Measurements from ENCODE around the gene SERTAD1. TPM values are rescaled to one million over a fixed set of nuclear protein-coding genes. Genes with fewer than 3 reads are reported as not detected.

The SERTAD1 gene
- polyA plus RNA-seq, 3 donors = 21.0 to 55.9 (median 21.6) TPM

DNA sequence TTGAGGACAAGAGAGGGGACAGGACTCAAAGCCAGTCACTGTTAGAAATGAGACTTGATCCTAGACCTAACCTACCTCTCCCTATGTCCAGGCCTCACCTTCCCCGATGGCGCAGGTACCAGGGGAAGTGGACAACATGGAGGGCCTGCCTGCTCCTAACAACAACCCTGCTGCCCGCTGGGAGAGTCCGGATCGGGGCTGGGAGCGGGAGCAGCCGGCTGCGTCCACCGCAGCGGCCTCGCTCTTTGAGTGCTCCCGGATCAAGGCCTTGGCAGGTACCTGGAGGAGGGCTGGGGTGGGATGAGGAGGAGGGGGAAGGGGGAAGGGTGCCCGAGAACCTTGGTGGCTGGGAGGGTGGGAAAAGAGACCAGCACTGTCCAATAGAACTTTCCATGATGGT lies 46.7 kb upstream of the SERTAD1 start:
- intact Hi-C loops (cut with micrococcal nuclease) = no loop called here
- H3K27me3 ChIP-seq (ENCODE audit: control insufficient read depth in 2 of 2, insufficient read depth in 2 of 2, low read length in 2 of 2) = peaks cover 6 to 13% of the 10 kb centered on the region in 2 donors
- H3K36me3 ChIP-seq (replicated peaks in 1 of 2; ENCODE audit: control insufficient read depth in 1 of 2, insufficient read depth in 2 of 2, low read length in 2 of 2) = no peaks in the 10 kb centered on the region
- H4K20me1 ChIP-seq (ENCODE audit: insufficient read depth, low read length) = no peaks in the 10 kb centered on the region
- peaks cover 0 to 4% of the 10 kb centered on the region in 2 donors for H3K36me3 Mint-ChIP-seq
- H3K9me3 ChIP-seq (replicated peaks in 1 of 2; ENCODE audit: control insufficient read depth in 1 of 2, insufficient read depth in 1 of 2, low read length in 2 of 2) = no peaks in the 10 kb centered on the region
- peaks cover 21 to 30% (median 25%) of the 10 kb centered on the region in 3 donors for H3K27me3 Mint-ChIP-seq (ENCODE audit: low read depth in 3 of 3)
- no peak overlapping the region for H3K4me2 ChIP-seq (replicated peaks; ENCODE audit: extremely low read depth, low read length, poor library complexity, severe bottlenecking)
- no peak overlapping the region for H3K27ac ChIP-seq (ENCODE audit: low read depth in 1 of 2, low read length in 2 of 2)
- DNase-seq = no peak
- H3K4me3 Mint-ChIP-seq = no peak overlapping the region
- H3K9me3 Mint-ChIP-seq = peaks cover 0 to 4% (median 0%) of the 10 kb centered on the region in 7 donors
- WGBS (ENCODE audit: insufficient coverage) = 100% methylated on average over 2 of the region's 13 CpGs
- no peak overlapping the region for H3K27ac Mint-ChIP-seq
- H3K4me1 Mint-ChIP-seq = peaks cover 7% of the 10 kb centered on the region
- TF ChIP-seq, protein P1, sequence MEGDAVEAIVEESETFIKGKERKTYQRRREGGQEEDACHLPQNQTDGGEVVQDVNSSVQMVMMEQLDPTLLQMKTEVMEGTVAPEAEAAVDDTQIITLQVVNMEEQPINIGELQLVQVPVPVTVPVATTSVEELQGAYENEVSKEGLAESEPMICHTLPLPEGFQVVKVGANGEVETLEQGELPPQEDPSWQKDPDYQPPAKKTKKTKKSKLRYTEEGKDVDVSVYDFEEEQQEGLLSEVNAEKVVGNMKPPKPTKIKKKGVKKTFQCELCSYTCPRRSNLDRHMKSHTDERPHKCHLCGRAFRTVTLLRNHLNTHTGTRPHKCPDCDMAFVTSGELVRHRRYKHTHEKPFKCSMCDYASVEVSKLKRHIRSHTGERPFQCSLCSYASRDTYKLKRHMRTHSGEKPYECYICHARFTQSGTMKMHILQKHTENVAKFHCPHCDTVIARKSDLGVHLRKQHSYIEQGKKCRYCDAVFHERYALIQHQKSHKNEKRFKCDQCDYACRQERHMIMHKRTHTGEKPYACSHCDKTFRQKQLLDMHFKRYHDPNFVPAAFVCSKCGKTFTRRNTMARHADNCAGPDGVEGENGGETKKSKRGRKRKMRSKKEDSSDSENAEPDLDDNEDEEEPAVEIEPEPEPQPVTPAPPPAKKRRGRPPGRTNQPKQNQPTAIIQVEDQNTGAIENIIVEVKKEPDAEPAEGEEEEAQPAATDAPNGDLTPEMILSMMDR (IDR thresholded peaks at IDR 0.05) = no peak
- no peak overlapping the region for H3K9ac ChIP-seq (ENCODE audit: insufficient read depth, low read length, poor library complexity, severe bottlenecking)
- no peak overlapping the region for H2AFZ ChIP-seq (ENCODE audit: insufficient read depth, low read depth, low read length, poor library complexity, severe bottlenecking)
- H3K4me1 ChIP-seq (ENCODE audit: control insufficient read depth in 1 of 2, insufficient read depth in 2 of 2, low read length in 2 of 2) = peaks cover 0 to 2% of the 10 kb centered on the region in 2 donors
- H3K79me2 ChIP-seq (ENCODE audit: insufficient read depth, low read length) = no peaks in the 10 kb centered on the region
- H3K4me3 ChIP-seq (replicated peaks in 1 of 3; ENCODE audit: low read depth in 2 of 3, low read length in 3 of 3) = no peak overlapping the region

DNA sequence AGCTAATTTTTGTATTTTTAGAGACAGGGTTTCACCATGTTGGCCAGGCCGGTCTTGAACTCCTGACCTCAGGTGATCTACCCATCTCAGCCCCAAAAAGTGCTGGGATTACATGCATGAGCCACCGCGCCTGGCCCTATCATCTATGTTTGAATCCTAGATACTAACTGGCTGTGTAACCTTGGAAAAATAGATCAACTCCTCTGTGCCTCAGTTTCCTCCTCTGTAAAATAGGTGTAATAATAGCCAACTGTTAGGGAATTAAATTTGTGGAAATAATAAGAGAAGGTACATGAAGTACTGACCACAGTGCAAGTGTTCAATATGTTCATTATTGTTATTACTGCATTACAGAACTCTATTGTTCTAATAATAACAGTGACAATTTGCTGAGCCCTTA lies 45.3 kb upstream of the SERTAD1 start:
- Histone ChIP-seq H3K27ac (ENCODE audit: low read depth in 1 of 2, low read length in 2 of 2) (no peak overlapping the region), H3K9me3 (replicated peaks in 1 of 2; ENCODE audit: control insufficient read depth in 1 of 2, insufficient read depth in 1 of 2, low read length in 2 of 2) (no peaks in the 10 kb centered on the region), H3K27me3 (ENCODE audit: control insufficient read depth in 2 of 2, insufficient read depth in 2 of 2, low read length in 2 of 2) (peaks cover 13 to 24% of the 10 kb centered on the region in 2 donors), H3K9ac (ENCODE audit: insufficient read depth, low read length, poor library complexity, severe bottlenecking) (no peak overlapping the region), H3K79me2 (ENCODE audit: insufficient read depth, low read length) (no peaks in the 10 kb centered on the region), H4K20me1 (ENCODE audit: insufficient read depth, low read length) (no peaks in the 10 kb centered on the region), H3K4me1 (ENCODE audit: control insufficient read depth in 1 of 2, insufficient read depth in 2 of 2, low read length in 2 of 2) (peaks cover 11 to 16% of the 10 kb centered on the region in 2 donors), H2AFZ (ENCODE audit: insufficient read depth, low read depth, low read length, poor library complexity, severe bottlenecking) (no peak overlapping the region), H3K4me2 (replicated peaks; ENCODE audit: extremely low read depth, low read length, poor library complexity, severe bottlenecking) (no peak overlapping the region), H3K4me3 (replicated peaks in 1 of 3; ENCODE audit: low read depth in 2 of 3, low read length in 3 of 3) (no peak overlapping the region), H3K36me3 (replicated peaks in 1 of 2; ENCODE audit: control insufficient read depth in 1 of 2, insufficient read depth in 2 of 2, low read length in 2 of 2) (no peaks in the 10 kb centered on the region)
- peaks cover 2 to 10% (median 6%) of the 10 kb centered on the region in 7 donors for H3K9me3 Mint-ChIP-seq
- DNase-seq = no peak
- peaks cover 13% of the 10 kb centered on the region for H3K4me1 Mint-ChIP-seq
- H3K27me3 Mint-ChIP-seq (ENCODE audit: low read depth in 3 of 3) = peaks cover 25 to 35% (median 35%) of the 10 kb centered on the region in 3 donors
- intact Hi-C loops (cut with micrococcal nuclease) = no loop called here
- WGBS (ENCODE audit: insufficient coverage) = no CpG with 5 or more reads among the region's 3 CpGs
- H3K36me3 Mint-ChIP-seq = peaks cover 5 to 10% of the 10 kb centered on the region in 2 donors
- TF ChIP-seq, protein P1 (IDR thresholded peaks at IDR 0.05) = no peak
- H3K4me3 Mint-ChIP-seq = no peak overlapping the region
- H3K27ac Mint-ChIP-seq = no peak overlapping the region
